ENCODE results near the gene FARS2.

The FARS2 gene

GRCh38 chr6:5287205-5287965, 26.1 kb downstream of the FARS2 start:
- no peak for DNase-seq

- DNase-seq: no peak
These were observed 26.6 kb downstream of the FARS2 start for GRCh38 chr6:5287966-5288297.

- no peak for DNase-seq
These were observed 28.8 kb downstream of the FARS2 start for GRCh38 chr6:5290097-5290496.

GRCh38 chr6:5290500-5290899, 29.2 kb downstream of the FARS2 start:
- DNase-seq: no peak

GRCh38 chr6:5292154-5292553, 30.8 kb downstream of the FARS2 start:
- no peak for DNase-seq

GRCh38 chr6:5293692-5294091, 32.4 kb downstream of the FARS2 start:
- no peak for DNase-seq

GRCh38 chr6:5294392-5295211, 33.3 kb downstream of the FARS2 start:
- no peak for DNase-seq

- no peak for DNase-seq
These were observed 34.3 kb downstream of the FARS2 start for GRCh38 chr6:5295623-5296022.

- no peak for DNase-seq
These were observed 39.0 kb downstream of the FARS2 start for GRCh38 chr6:5300206-5300764.

- DNase-seq: peak in 1 of 2 donors; percentile 20
These were observed 41.1 kb downstream of the FARS2 start for GRCh38 chr6:5302220-5302946.

- peak; percentile 65 to 68 for DNase-seq
These were observed 41.8 kb downstream of the FARS2 start for GRCh38 chr6:5302995-5303622.

GRCh38 chr6:5303682-5304081, 42.4 kb downstream of the FARS2 start:
- no peak for DNase-seq

GRCh38 chr6:5305968-5306626, 44.8 kb downstream of the FARS2 start:
- no peak for DNase-seq

- no peak for DNase-seq
These were observed 45.7 kb downstream of the FARS2 start for GRCh38 chr6:5307058-5307457.

- DNase-seq: no peak
These were observed 46.8 kb downstream of the FARS2 start for GRCh38 chr6:5308066-5308465.

GRCh38 chr6:5314191-5314865, 53.0 kb downstream of the FARS2 start:
- no peak for DNase-seq

GRCh38 chr6:5315881-5316280, 54.6 kb downstream of the FARS2 start:
- DNase-seq: no peak

- no peak for DNase-seq
These were observed 55.6 kb downstream of the FARS2 start for GRCh38 chr6:5316951-5317350.

- DNase-seq: no peak
These were observed 57.4 kb downstream of the FARS2 start for GRCh38 chr6:5318617-5319272.

GRCh38 chr6:5323979-5324378, 62.7 kb downstream of the FARS2 start:
- no peak for DNase-seq

GRCh38 chr6:5325173-5325572, 63.9 kb downstream of the FARS2 start:
- DNase-seq: no peak

Data from CD4-positive, alpha-beta T cell treated with Interleukin-4 for 1 hour (primary cell).